Femur (tissue), 1 donor: Measurements from ENCODE around the gene ARHGAP31.
"Not testable (repeated sequence)": the region's sequence is repeated elsewhere in the genome, so short reads cannot be mapped to it uniquely, and the experiment has no call there.

Source experiments
- DNase-seq: peaks from one replicate; pipeline ENCODE4 v3.0.0-alpha.2; 2017

Gene ARHGAP31

DNA sequence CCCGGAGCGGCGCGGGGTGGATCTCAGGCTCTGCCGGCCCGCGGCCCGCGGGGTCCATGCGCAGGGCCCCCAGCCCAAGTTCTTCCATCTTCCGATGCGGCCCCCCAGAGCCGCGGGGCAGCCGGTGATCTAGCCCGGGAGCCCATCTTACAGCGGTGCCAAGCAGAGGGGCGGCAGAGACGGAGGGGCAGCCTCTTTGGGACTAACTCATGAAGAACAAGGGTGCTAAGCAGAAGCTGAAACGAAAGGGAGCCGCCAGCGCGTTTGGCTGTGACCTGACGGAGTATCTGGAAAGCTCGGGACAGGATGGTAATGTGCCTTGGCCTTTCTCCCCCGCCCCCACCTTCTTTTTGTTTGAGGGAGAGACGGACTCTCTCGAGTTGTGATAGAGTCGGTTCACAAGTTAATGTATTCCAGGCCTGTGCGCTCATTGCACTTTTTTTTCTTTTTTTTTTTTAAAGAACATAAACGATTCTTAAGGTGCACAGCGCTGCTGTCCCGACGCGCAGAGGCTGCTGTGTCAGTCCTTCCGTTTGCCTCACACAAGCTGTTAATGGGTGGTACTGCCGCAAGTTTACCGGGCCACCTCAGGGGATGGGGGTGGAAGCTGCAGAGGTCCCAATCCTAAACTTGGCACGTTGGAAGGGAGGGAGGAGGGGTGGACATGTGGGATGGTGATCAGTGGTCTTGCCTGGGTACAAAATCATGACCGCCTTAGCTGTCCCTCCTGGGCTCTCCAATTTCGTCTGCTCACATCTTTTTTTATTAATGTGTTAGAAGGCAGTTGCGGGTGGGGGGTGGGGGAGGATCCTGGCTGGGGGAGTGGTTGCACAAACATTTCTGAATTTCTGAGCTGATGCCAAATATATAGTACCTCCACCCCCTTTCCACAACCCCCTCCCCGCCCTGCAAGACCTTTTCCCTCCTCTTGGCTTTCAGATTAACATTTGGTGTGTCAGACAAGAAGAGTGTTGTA lies 801 bp downstream of the ARHGAP31 start:
- DNase-seq: peak; percentile 67

DNA sequence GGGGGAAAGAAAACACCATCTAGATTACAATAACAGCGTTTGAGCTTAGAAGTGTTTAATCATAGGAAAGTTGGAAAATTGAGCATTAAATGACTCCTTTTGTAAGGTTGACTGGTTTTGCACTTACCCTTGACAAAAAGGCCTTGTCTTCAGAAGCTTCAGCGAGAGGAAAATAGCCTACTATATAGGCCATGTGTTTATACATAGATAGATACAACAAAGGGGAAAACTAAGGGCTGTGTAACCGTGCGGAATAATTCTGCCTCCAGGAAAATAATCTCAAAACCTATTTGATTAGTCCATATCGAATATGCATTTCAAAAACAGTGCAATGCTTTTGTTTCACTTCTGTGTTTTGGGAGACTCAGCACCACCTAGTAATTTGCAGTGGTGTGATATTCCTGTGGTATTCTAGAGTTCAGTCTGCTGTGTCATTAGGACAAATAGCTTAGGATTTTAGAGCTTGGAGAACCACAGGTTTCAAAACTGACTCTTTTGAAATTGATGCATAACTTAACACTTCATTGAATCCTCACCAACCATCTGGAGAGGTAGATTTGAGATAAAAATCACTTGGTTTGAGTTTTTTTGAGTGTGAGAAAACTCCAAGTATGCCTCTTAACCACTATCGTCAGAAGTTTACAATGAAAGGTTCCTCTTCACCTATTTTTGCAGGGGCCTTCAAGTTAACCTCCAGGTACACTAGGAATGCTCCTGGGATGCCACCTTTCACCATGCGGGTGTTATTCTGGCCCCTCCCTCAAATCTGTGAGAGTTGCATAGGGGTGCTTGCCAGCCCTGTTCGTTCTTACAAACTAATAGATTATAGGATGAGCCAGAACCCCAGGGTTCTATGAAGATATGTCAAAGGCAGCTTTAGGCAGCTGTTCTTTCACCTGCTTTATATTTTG lies 1.9 kb downstream of the ARHGAP31 start:
- DNase-seq: no peak

DNA sequence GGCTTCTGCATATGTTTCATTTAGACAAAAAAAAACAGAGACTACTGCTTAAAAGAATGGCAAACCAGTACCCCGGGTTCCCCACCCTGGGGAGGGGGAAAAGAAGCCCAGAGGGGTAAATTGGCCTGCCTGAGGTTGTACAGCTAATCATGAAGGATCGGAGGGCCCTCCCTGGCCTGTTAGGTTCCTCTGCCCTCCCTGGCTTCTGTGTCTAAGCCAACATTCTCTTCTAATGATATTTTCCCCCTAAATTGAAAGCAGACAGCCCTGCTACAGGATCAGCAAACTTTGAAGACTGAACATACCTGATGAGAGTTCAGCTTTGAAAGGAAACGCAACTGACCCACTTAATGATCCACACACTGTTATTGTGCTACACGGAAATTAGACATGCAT lies 2.5 kb downstream of the ARHGAP31 start:
- no peak for DNase-seq

DNA sequence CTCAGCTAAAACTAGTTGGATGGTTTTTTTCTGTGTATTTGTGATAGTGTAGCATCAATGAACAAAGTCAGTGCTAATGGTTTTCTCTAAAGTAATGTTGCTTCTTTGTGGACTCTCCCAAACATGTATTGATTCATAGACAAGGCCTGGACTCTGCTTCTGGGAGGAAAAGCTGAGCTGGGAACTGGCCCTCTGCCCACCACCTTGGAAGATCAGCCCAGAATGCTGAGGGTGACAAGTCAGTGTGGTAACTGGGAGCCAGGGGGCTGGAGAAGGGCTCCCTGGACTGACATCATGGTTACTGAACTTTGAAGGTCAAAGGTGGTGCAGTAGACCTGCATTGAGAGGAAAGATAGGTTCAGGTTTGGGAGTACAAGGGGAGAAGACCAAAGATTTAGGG lies 3.0 kb downstream of the ARHGAP31 start:
- DNase-seq: peak; percentile 51

DNA sequence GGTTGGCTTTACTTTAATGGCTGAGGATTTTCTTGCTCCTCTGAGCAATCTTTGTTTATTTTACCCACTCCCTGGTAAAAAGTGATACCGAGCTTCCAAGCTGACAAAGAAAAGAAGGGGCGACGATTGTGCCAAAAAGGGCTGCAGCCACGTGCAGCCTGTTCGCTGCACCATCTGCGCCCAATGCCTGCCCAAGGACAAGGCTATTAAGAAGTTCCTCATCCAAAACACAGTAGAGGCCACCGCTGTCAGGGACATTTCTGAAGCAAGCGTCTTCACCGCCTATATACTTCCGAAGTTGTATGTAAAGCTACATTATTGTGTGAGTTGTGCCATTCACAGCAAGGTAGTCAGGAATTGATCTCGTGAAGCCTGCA lies 4.4 kb downstream of the ARHGAP31 start:
- DNase-seq: no peak

DNA sequence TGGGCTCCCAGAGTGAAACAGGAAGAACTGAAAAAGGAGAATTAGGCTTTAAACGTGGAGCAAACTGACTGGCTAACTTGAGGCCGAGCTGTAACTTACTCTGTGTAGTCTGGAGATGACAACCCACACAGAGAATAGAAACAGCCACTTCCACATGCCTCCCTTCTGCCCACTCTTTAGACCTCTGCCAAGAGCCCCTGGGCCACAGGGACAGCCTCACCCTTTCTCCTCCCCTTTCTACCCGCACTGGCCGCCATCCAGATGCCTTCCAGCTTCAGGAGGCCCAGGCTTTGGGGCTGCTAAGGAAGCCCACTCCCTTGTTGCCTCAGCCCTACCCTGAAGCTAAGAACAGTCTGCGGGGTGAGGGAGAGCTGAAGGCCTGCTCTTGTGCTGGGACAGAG lies 6.8 kb downstream of the ARHGAP31 start:
- DNase-seq: peak; percentile 60

DNA sequence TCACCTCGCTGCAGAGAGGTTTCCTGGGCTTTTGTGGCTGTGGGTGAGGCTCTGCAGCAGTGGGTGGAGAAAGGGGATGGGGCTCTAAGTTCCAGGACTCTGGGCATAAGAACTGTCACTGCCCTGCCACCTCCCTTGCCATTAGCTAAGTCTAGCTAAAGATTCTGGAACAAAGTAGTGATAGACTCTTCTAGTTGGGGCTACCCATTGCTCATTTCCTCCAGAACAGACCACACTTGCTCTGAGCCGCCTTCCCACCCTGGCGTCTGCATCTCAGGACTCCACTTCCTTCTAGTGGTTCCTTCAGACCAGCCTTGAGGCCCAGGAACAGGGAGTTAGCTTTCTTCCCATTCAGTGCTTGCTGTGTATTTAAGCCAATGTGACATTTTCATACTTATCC lies 7.5 kb downstream of the ARHGAP31 start:
- DNase-seq: no peak

DNA sequence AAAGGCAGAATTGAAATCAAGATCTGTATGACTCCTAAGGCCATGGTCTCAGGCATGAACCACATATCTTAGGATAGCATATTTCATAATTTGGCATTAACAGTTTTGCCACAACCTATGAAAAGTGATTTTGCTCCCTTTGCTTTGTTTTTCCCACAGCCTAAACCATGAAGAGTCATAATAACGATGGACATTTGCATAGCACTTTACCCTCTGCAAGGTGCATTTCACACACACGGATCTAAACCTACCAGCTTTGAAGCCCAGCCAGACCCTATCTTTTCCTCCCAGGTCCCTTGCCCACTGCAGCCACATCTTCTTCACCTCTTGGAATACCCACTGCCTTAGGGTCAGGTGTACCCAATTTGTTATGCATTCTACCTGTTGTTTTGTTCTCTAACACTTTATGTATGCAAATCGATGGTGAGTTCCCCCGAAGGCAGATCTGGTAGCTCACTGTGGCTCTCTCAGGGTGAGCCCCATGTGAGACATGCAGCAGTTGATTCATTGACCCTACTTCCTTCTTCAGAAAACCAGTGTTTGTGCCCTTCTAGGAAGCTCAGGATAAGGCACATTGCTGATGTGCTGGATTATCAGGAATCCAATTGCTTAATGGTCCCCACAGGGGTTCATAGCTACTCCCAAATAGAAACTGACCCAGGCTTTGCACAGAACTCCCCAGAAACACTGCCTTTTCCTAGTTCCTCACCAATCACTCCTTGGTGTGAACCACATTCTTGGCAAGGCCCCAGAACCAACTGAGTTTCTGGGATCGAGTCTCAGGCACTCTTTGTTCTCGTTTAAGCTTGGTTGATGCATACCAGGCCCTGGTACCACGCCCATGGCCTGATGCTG lies 8.7 kb downstream of the ARHGAP31 start:
- no peak for DNase-seq

DNA sequence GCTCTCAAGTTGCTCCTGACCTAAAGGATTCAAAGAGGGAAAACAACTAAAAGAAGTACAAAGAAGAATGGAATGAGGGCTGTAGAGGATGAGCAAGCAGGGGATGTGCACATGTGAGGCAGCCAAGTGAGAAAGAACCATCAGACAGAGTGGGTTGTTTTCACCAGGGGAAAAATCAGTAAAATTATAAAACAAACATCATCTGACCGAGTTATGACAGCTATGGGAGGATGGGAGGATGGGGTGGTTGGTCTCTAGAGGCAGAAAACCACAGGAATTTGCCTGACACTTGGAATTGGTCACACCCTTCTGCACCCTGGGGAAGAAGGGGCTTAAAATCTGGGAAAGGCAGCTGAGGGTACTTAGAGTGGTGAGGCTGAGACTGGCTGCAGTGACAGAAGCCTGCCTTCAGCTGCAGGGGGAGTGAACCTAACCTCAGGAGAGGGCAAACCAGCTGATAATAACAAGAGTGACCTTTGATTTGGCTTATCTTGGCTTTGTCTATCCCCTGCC lies 10.1 kb downstream of the ARHGAP31 start:
- no peak for DNase-seq

DNA sequence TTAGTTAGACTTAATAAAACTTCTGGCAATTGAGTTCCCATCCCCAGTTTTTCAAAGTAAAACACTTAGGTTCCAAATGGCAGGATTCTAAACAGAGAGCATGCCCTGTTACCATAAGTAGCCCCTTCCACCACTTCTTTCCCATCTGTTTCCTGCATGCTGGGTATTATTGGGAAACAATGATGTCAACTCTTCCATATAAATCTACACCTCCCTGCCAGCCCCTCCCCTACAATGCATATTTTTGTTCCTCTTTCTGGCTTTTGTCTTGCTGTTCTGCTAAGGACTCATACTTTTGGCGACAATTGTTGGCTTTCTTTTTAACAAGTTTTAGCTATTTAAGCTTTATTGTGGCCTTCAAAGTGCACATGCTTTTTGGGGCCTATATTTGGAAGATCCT lies 11.1 kb downstream of the ARHGAP31 start:
- DNase-seq: no peak

DNA sequence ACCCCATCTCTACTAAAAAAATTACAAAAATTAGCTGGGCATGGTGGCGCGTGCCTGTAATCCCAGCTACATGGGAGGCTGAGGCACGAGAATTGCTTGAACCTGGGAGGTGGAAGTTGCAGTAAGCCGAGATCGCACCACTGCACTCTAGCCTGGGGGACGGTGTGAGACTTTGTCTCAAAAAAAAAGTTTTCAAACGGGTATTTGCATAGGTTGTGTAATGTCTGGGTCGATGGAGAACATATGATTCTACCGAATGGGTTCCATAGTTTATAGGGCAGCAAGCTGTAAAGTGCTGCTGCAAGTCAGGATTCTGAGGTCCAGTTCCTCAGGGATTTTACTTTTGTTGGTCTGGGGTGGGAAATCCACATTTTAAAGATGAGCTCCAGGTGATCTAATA lies 12.2 kb downstream of the ARHGAP31 start:
- not testable (repeated sequence) for DNase-seq

DNA sequence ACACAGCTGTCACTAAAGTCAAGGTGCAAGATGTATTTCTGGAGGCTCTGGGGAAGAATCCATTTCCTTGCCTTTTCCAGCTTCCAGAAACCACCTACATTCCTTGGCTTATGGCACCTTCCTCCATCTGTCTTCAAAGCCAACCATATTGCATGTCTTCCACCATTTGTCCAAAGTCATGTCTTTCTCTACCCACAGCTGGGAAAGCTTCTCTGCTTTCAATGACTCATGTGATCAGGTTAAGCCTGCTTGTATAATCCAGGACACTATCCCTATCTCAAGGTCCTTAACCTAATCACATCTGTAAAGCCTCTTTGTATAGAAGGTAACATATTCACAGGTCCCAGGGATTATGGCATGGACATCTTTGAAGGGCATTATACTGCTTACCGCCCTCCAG lies 14.2 kb downstream of the ARHGAP31 start:
- DNase-seq: no peak

DNA sequence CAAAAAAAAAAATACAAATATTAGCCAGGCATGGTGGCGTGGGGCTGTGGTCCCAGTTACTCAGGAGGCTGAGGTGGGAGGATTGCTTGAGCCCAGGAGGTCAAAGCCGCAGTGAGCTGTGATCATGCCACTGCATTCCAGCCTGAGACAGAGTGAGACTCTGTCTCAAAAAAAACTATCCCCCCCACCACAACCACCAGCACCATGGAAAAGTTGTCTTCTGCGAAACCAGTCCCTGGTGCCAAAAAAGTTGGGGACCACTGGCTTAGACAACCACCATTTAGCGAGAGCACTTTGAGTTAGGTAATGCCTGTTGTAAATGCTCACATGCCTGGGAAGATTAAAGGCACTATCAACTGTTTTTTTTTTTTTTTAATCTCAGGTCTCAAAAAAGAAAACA lies 15.4 kb downstream of the ARHGAP31 start:
- DNase-seq: no peak

DNA sequence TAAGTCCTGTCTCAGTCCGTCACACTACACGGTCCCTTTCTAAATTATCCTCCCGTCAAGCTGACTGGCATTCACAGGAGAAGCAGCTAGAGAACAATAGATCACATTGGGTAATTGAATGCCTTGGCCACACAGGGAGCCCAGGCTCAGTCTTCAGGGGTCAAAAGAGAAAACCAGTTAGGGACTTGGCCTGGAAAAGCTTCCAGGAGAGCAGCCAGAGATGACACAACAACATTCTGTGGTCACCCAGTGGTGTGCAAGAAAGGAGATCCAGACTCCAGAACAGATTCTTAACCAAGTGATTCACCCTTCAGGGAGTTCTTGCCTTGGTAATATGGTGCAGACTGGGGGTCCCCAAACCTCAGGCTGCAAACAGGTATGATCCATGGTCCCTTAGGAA lies 15.9 kb downstream of the ARHGAP31 start:
- DNase-seq: no peak

DNA sequence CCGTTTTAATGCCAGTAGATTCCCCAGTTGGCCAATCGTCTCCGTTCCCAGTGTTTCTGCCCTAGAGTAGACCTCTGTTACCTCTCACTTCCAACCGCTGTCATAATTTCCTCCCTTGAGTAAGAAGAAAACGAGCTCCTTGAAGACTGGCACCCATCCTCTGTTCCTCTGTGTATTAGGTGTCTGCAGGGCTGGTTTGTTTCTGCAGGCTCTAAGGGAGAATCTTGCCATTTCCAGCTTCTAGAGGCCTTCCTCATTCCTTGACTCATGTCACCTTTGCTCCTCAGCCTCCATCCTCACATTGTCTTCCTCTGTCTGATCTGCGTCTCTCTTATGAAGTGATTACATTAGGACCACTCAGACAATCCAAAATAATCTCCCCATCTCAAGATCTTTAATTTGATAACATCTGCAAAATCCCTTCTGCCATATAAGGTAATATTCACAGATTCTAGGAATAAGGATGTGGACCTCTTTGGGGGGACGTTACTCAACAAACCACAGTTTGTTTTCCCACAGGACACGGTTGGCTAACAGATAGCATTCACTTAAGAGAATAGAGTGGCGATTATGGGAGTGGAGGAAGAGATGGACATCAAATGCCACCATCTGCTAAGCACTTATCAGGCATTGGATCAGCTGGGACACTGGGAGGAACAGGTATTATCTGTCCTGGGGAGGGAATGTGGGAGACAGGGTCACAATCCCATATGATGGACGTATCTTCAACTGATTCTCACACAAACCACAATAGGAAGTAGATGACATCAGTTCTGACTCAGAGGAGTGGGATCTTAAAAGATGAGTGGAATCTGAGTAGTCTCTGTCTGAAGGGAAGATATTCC lies 17.1 kb downstream of the ARHGAP31 start:
- DNase-seq: no peak

DNA sequence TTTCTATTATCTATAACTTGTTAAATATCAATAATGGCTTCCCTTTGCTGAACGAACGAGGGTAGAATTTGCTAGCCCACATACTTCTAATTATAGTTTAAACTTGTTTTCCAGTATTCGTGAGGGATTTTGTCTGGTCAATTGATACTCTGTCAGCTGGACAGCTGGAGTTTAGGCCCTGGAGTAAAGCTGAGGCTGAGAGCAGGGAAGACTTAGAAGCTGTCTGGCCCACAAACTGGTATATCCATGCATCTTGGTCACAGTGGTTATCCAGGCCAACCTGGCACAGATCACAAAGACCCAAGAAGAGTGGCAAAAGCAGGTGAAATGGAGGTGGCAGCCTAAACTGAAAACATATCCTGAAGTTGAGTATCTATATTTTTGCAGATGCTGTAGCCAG lies 19.3 kb downstream of the ARHGAP31 start:
- DNase-seq: no peak

DNA sequence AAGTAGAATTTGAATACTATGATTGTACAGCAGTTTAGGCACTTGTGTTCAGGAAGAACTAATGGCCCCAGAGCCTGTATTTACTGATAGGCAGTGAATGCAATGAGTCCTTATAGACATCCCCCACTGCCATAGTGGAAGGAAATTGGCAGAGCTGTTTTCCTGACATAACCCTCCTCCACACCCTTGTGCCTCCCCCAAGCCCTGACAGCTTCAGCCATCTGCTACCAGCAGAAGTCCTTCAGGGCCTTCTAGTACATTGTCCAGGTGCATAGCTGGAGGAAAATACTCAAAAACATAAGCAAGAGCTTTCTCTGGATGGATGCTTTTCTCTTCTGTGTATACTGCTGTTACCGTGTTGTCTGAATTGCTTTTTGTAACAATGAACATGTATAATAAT lies 20.6 kb downstream of the ARHGAP31 start:
- DNase-seq: no peak

DNA sequence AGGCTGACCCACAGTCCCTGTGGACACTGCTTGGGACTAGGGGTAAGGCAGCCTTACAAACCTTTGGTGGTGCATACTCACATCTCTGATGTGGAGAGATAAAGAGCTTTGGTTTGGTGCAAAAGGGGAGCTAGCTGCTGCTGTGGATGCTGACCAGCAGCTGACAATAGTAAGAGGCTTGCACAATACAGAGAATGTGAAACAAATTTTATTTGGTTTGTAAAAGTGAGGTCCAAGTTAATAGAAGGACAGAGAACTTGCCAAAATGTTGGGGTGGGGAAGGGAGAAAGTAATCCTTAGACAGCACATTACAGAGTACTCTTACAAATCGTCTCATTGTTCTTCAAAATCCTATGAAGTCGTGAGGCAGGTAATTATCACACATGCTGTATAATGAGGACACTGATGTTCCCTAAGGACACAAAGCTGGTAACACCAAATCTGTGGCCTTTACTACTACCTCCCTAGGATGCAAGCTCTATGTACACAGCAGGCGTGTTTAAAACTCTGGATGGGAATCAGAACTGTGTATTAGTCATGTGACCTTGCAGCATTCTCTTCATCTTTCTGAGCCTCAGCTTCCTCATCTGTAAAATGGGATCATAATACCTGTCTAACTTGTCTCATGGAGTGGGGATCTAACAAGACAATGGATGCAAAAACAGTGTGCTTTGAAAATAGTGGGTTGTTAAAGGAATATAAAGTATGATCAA lies 21.6 kb downstream of the ARHGAP31 start:
- DNase-seq: no peak

DNA sequence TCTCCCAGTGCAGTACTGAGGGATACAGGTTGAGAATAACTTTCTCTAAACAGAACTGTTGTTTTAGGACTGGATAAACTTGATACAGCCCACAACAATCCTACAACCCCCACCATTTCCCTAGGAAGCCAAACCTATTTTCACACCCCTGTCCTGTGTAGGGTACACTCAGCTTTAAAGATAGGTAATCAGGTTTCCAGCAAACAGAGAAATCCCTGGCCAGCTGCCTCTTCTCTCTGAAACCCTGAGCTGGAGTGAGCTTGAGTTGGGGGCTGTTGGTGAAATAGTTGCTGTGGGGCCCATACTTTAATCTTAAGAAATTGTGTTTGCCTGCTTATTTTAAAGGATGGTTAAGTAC lies 22.1 kb downstream of the ARHGAP31 start:
- no peak for DNase-seq

DNA sequence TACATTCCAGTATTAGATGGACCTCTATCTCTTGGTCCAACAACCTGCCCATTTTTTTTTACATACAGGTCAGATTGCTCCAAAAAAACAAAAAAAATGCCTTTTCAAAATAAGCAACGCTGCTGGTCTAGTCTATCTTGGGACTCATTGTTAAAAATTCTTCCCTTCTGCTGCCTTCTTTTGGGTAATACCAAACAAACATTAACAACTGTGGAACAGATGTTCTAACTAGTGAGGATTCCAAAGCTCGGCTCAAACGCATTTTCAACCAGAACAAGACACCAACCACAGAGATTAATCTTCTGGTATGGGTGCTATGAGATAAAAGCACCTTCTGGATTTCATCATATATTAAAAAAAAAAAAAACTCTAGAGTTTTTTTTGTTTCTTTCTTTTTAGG lies 24.7 kb downstream of the ARHGAP31 start:
- no peak for DNase-seq

DNA sequence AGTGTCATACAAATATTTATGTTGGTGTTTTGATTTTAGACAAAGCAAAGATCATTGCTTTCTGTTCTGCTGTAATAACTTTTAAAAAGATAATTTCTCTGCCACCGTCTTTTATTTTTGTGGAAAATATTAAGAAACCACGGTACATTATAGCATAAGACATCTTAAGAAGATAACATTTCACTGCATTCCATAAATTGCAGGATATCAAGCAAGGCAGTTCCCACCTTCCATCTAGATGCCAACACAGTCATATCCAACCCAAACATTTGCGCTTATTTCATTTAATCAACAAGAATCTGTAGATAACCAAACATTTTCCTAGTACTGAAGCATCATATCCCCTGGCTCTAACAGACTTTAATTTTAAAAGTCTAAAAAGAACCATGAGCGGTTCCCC lies 25.1 kb downstream of the ARHGAP31 start:
- DNase-seq: no peak
